HepG2 (cell line): ENCODE data around the gene CDH13. TPM values are rescaled to one million over a fixed set of nuclear protein-coding genes. Genes with fewer than 3 reads are reported as not detected.

Experiments used
- ATAC-seq: fragments of 200-7000 bp; cut with Tn5 transposase; 3 replicates; pipeline ENCODE4 v1.9.1; 2020; ENCODE audit warnings: mild to moderate bottlenecking, moderate library complexity
- BruUV-seq: library from RNA; stranded (reverse); fragments of 400-500 nt; replicated peaks from 2 replicates; lab custom pipeline; 2021; lab: Mats Ljungman, UMichigan
- CTCF ChIA-PET: fragments of 300-600 bp; formaldehyde crosslinking; extraction: SDS; loops from one replicate; lab custom pipeline; 2021; ENCODE audit warnings: low total read pairs, inconsistent platforms, low intra/inter-chr PET ratio; lab: Yijun Ruan, JAX
- POLR2A ChIA-PET: fragments of 350-600 bp; sonication (Branson Sonifier 250); formaldehyde crosslinking; loops from one replicate; lab custom pipeline; 2020; ENCODE audit warnings: antibody characterized with exemption, inconsistent platforms; lab: Yijun Ruan, JAX
- DNase-seq: peaks from one replicate; pipeline ENCODE4 v3.0.0-alpha.2; 2015; ENCODE audit warnings: low spot score
- FAIRE-seq: peaks from 3 replicates; lab custom pipeline; 2011; peaks lifted over from hg19 to GRCh38; lab: Jason Lieb, UNC
- H2AFZ ChIP-seq: one replicate; pipeline ENCODE4 v1.6.1; 2011; ENCODE audit warnings: low read length, inconsistent platforms
- H3K27ac ChIP-seq: fragments of 300-600 bp; 3 replicates; pipeline ENCODE4 v1.8.0; 2011; ENCODE audit warnings: mixed run types, mild to moderate bottlenecking, mixed read lengths, low read length, inconsistent platforms; ENCODE audit not compliant: insufficient read depth; ENCODE audit errors: extremely low read length
- H3K27me3 ChIP-seq, 2 experiments: fragments of 200-600 bp in 1 of 2; 2 replicates in 1 of 2; 3 replicates in 1 of 2; pipeline versions ENCODE4 v1.6.0 to v1.8.0; 2011; ENCODE audit warnings: low read length in 2 of 2, mild to moderate bottlenecking in 2 of 2, moderate library complexity in 2 of 2, inconsistent platforms in 1 of 2; ENCODE audit not compliant: insufficient read depth in 2 of 2, control insufficient read depth in 1 of 2
- H3K36me3 ChIP-seq, 2 experiments: fragments of 200-600 bp in 1 of 2; replicated peaks in 1 of 2; 2 replicates in 1 of 2; 3 replicates in 1 of 2; pipeline versions ENCODE4 v1.5.1 to v1.8.0; 2011; ENCODE audit warnings: low read length in 2 of 2, inconsistent platforms in 1 of 2; ENCODE audit not compliant: insufficient read depth in 2 of 2, control insufficient read depth in 1 of 2
- H3K4me1 ChIP-seq: 2 replicates; pipeline ENCODE4 v1.5.1; 2012; ENCODE audit warnings: low read length, inconsistent platforms; ENCODE audit not compliant: insufficient read depth
- H3K4me2 ChIP-seq: 2 replicates; pipeline ENCODE4 v1.6.0; 2011; ENCODE audit warnings: low read depth, low read length, inconsistent platforms
- H3K4me3 ChIP-seq, 3 experiments: fragments of 200-600 bp in 1 of 3; sonication (generic), shearing (Covaris generic) in 1 of 3; replicated peaks in 1 of 3; 2 replicates each; pipeline ENCODE4 v1.5.1; 2011 to 2016; ENCODE audit warnings: low read length in 3 of 3, inconsistent platforms in 2 of 3, low read depth in 2 of 3, mild to moderate bottlenecking in 2 of 3, control low read depth in 1 of 3, mixed read lengths in 1 of 3; ENCODE audit not compliant: insufficient read depth in 1 of 3
- H3K79me2 ChIP-seq: one replicate; pipeline ENCODE4 v1.6.1; 2011; ENCODE audit warnings: low read length, inconsistent platforms; ENCODE audit not compliant: insufficient read depth
- H3K9ac ChIP-seq: 2 replicates; pipeline ENCODE4 v1.6.0; 2011; ENCODE audit warnings: mild to moderate bottlenecking, low read depth, low read length, inconsistent platforms; ENCODE audit not compliant: insufficient read depth
- H3K9me3 ChIP-seq: 2 replicates; pipeline ENCODE4 v1.5.1; 2012; ENCODE audit warnings: mild to moderate bottlenecking, low read length
- H4K20me1 ChIP-seq: 2 replicates; pipeline ENCODE4 v1.6.0; 2011; ENCODE audit warnings: inconsistent platforms, mild to moderate bottlenecking, low read length, moderate library complexity; ENCODE audit not compliant: insufficient read depth
- FOXA1 ChIP-seq, 2 experiments: fragments of 450-650 bp in 1 of 2; sonication (generic) in 1 of 2; formaldehyde crosslinking in 1 of 2; IDR thresholded peaks; 2 replicates each; pipeline versions ENCODE4 v1.4.0 to v1.6.1; 2016 to 2020; ENCODE audit warnings: missing genetic modification reagents in 1 of 2
- FOXK1 ChIP-seq: sonication (generic); formaldehyde crosslinking; IDR thresholded peaks from 2 replicates; pipeline ENCODE4 v1.4.0; 2020; ENCODE audit warnings: low read depth, missing genetic modification reagents, borderline replicate concordance
- HHEX ChIP-seq: IDR thresholded peaks from 2 replicates; pipeline ENCODE4 v1.6.1; 2016; ENCODE audit warnings: control low read depth
- HINFP ChIP-seq: sonication (generic); formaldehyde crosslinking; IDR thresholded peaks from 2 replicates; pipeline ENCODE4 v1.4.0; 2020; ENCODE audit warnings: low read depth, mild to moderate bottlenecking, missing genetic modification reagents
- KDM3A ChIP-seq: IDR thresholded peaks from 2 replicates; pipeline ENCODE4 v1.6.1; 2018; ENCODE audit warnings: low read depth, missing compliant biosample characterization
- KLF15 ChIP-seq: sonication (generic); formaldehyde crosslinking; IDR thresholded peaks from 2 replicates; pipeline ENCODE4 v1.8.1; 2023; ENCODE audit warnings: borderline replicate concordance, mild to moderate bottlenecking, inconsistent platforms, missing genetic modification reagents, mixed read lengths
- MIER2 ChIP-seq: IDR thresholded peaks from 2 replicates; pipeline ENCODE4 v1.6.1; 2016; ENCODE audit warnings: missing biosample characterization, missing genetic modification reagents
- PAF1 ChIP-seq: IDR thresholded peaks from 2 replicates; pipeline ENCODE4 v1.6.1; 2016; ENCODE audit warnings: missing genetic modification reagents, missing compliant biosample characterization
- TMF1 ChIP-seq: sonication (generic); formaldehyde crosslinking; IDR thresholded peaks from 2 replicates; pipeline ENCODE4 v1.8.1; 2022; ENCODE audit warnings: low read depth, missing genetic modification reagents
- ZBTB43 ChIP-seq: sonication (generic); formaldehyde crosslinking; conservative IDR thresholded peaks from 2 replicates; pipeline ENCODE4 v1.4.0; 2020; ENCODE audit warnings: missing genetic modification reagents
- ZNF761 ChIP-seq: sonication (generic); formaldehyde crosslinking; conservative IDR thresholded peaks from 2 replicates; pipeline ENCODE4 v1.4.0; 2020; ENCODE audit warnings: mild to moderate bottlenecking, missing genetic modification reagents
- ZNF800 ChIP-seq: sonication (generic); formaldehyde crosslinking; IDR thresholded peaks from 2 replicates; pipeline ENCODE4 v1.4.0; 2020; ENCODE audit warnings: missing genetic modification reagents
- ZNF883 ChIP-seq: sonication (generic); formaldehyde crosslinking; IDR thresholded peaks from 2 replicates; pipeline ENCODE4 v1.5.1; 2020; ENCODE audit warnings: mild to moderate bottlenecking, missing genetic modification reagents; ENCODE audit errors: not compliant biosample characterization
- ZSCAN31 ChIP-seq: sonication (generic); formaldehyde crosslinking; IDR thresholded peaks from 2 replicates; pipeline ENCODE4 v1.5.0; 2020; ENCODE audit warnings: low read depth, mild to moderate bottlenecking, missing genetic modification reagents
- WGBS: methylation state at CpG from one replicate; pipeline ENCODE4 v1.1.6; 2017; ENCODE audit warnings: low lambda C conversion rate; 5-methylcytosine and 5-hydroxymethylcytosine counted together
- in situ Hi-C: cut with HindIII; loops from 2 replicates; pipeline ENCODE4 v1.10.0; 2017; ENCODE audit warnings: low pct_unique_long_range_greater_than_20kb; ENCODE audit not compliant: extremely low pct_ligation_motif_present
- intact Hi-C: fragments of 100-400 bp; cut with micrococcal nuclease; formaldehyde crosslinking; loops from one replicate; pipeline ENCODE4 v1.10.0; 2022; ENCODE audit not compliant: unreplicated experiment
- polyA plus RNA-seq, 8 experiments: library from polyadenylated mRNA; depleted of rRNA in 3 of 8; stranded (reverse) in 7 of 8; unstranded in 1 of 8; fragments of >200 nt; fragmentation: Illumina TruSeq in 4 of 8; extraction: Trizol in 4 of 8; gene quantifications; 2 replicates each; pipeline versions ENCODE4 v1.2.1 to v1.2.3, GENCODE V29; 2011 to 2016; ENCODE audit warnings: low read depth in 4 of 8, missing spikeins in 1 of 8, mixed read lengths in 1 of 8; ENCODE audit not compliant: insufficient read depth in 1 of 8
- total RNA-seq, 5 experiments: library from RNA; depleted of rRNA; stranded (reverse); fragments of >200 nt; fragmentation: Illumina TruSeq; extraction: Trizol; gene quantifications; 2 replicates each; pipeline ENCODE4 v1.2.3, GENCODE V29; 2016; ENCODE audit warnings: low read depth in 1 of 5

The CDH13 gene
- total and polyA plus RNA-seq, 2 of the 13 experiments (the other 11 are each of a cell fraction or from before 2014, with no cell fraction given): not detected

- BruUV-seq: no TSS peak
- no peaks in the 10 kb centered on the region for H3K9me3 ChIP-seq
- H3K9ac ChIP-seq: no peak overlapping the region
- ATAC-seq: no peak
- H3K4me1 ChIP-seq: no peaks in the 10 kb centered on the region
- in situ Hi-C loops: no loop called here
- 6% methylated on average over 1 of the region's 1 CpG for WGBS
- no peak overlapping the region for H3K4me3 ChIP-seq
- ChIA-PET POLR2A (no interaction called here), CTCF (no interaction called here)
- H4K20me1 ChIP-seq: no peaks in the 10 kb centered on the region
- no peaks in the 10 kb centered on the region for H3K27me3 ChIP-seq
- H3K79me2 ChIP-seq: no peaks in the 10 kb centered on the region
- intact Hi-C loops: no loop called here
- H2AFZ ChIP-seq: no peak overlapping the region
- TF ChIP-seq FOXK1 (CRISPR knock-in tag) (no peak), MIER2 (CRISPR knock-in tag) (no peak), HHEX (no peak), ZNF761 (CRISPR knock-in tag) (no peak), ZNF800 (CRISPR knock-in tag) (no peak), PAF1 (CRISPR knock-in tag) (no peak), ZNF883 (CRISPR knock-in tag) (no peak), ZBTB43 (CRISPR knock-in tag) (no peak), FOXA1 (IDR thresholded peaks at IDR 0.05) (no peak), FOXA1 (CRISPR knock-in tag; IDR thresholded peaks at IDR 0.05) (no peak), TMF1 (CRISPR knock-in tag) (no peak), ZSCAN31 (CRISPR knock-in tag) (no peak), KLF15 (CRISPR knock-in tag) (no peak), HINFP (no peak), KDM3A (CRISPR knock-in tag) (no peak)
- no peak for FAIRE-seq
- no peaks in the 10 kb centered on the region for H3K36me3 ChIP-seq
- H3K4me2 ChIP-seq: no peak overlapping the region
- DNase-seq: no peak
- no peak overlapping the region for H3K27ac ChIP-seq
Observed at GRCh38 chr16:82773018-82773417, 146.2 kb downstream of the CDH13 start.
